Astrocyte (in vitro differentiated cells and primary cell): Measurements from ENCODE around the gene ITPKB.

Source experiments
- CTCF ChIP-seq: IDR thresholded peaks from 2 replicates; pipeline ENCODE4 v1.5.1; 2011; ENCODE audit warnings: low read depth, mild to moderate bottlenecking, inconsistent platforms, low read length, moderate library complexity; ENCODE audit not compliant: insufficient read depth
- EZH2 ChIP-seq: IDR thresholded peaks from 2 replicates; pipeline ENCODE4 v1.6.1; 2012; ENCODE audit warnings: mild to moderate bottlenecking, low read length, inconsistent platforms; ENCODE audit not compliant: insufficient read depth

- TF ChIP-seq CTCF, result no peak
- no peak for TF ChIP-seq EZH2
These were observed 111.0 kb downstream of the ITPKB start for GRCh38 chr1:226627924-226628611.
